Heart left ventricle (tissue), 16 donors: ENCODE data around the gene FOXK1. TPM values are rescaled to one million over a fixed set of nuclear protein-coding genes. Genes with fewer than 3 reads are reported as not detected.

ENCODE experiments used
- ATAC-seq, 4 donors: fragments of 200-7000 bp; cut with Tn5 transposase; one replicate each; pipeline ENCODE4 v1.9.1; 2020 to 2022; ENCODE audit warnings: moderate library complexity in 4 of 4, mild to moderate bottlenecking in 3 of 4, moderate number of reproducible peaks in 1 of 4
- DNase-seq, 5 donors: peaks; one replicate each; pipeline ENCODE4 v3.0.0-alpha.2; 2020
- H3K27ac ChIP-seq, 12 donors: fragments of 200-600 bp; sonication (generic) in 4 of 12; one replicate each; pipeline versions ENCODE4 v1.5.0 to v1.8.0; 2016 to 2022; ENCODE audit warnings: mild to moderate bottlenecking in 2 of 12
- H3K27me3 ChIP-seq, 9 donors: fragments of 200-600 bp; sonication (generic) in 2 of 9; one replicate each; pipeline versions ENCODE4 v1.5.1 to v1.8.0; 2016 to 2022; ENCODE audit warnings: mild to moderate bottlenecking in 3 of 9
- H3K36me3 ChIP-seq, 9 donors: fragments of 200-600 bp; sonication (generic) in 2 of 9; one replicate each; pipeline versions ENCODE4 v1.5.0 to v1.8.0; 2018 to 2022; ENCODE audit warnings: mild to moderate bottlenecking in 2 of 9
- H3K4me1 ChIP-seq, 12 donors: fragments of 200-600 bp; sonication (generic) in 4 of 12; one replicate each; pipeline versions ENCODE4 v1.5.0 to v1.8.0; 2016 to 2022; ENCODE audit warnings: mild to moderate bottlenecking in 3 of 12
- H3K4me3 ChIP-seq, 12 donors: fragments of 200-600 bp; sonication (generic) in 4 of 12; one replicate each; pipeline versions ENCODE4 v1.5.0 to v1.8.0; 2017 to 2022; ENCODE audit warnings: mild to moderate bottlenecking in 9 of 12, moderate library complexity in 4 of 12
- H3K9me3 ChIP-seq, 12 donors: fragments of 200-600 bp; sonication (generic) in 4 of 12; one replicate each; pipeline versions ENCODE4 v1.5.0 to v1.8.0; 2016 to 2022; ENCODE audit warnings: mild to moderate bottlenecking in 1 of 12
- CTCF ChIP-seq, 12 donors: fragments of 200-600 bp; sonication (generic) in 4 of 12; IDR thresholded peaks; one replicate each; pipeline versions ENCODE4 v1.5.0 to v1.8.0; 2018 to 2022; ENCODE audit warnings: antibody characterized with exemption in 12 of 12, mild to moderate bottlenecking in 5 of 12
- POLR2A ChIP-seq, 2 donors: fragments of 450-650 bp; IDR thresholded peaks; one replicate each; pipeline ENCODE4 v1.6.1; 2017; ENCODE audit warnings: antibody characterized with exemption in 2 of 2, mild to moderate bottlenecking in 2 of 2, moderate library complexity in 2 of 2
- WGBS, 4 donors: extraction: QIAGEN DNeasy Blood & Tissue Kit in 2 of 4; methylation state at CpG; one replicate each; pipeline versions ENCODE4 v1.1.5 to v1.1.7; 2013 to 2018; 5-methylcytosine and 5-hydroxymethylcytosine counted together
- intact Hi-C, 10 donors: fragments of 100-400 bp; cut with DNase I; formaldehyde crosslinking; loops; one replicate each; pipeline versions ENCODE4 v1.11.1 to v1.14.2; 2022
- polyA plus RNA-seq, 2 donors: library from polyadenylated mRNA; stranded (reverse); fragments of 200-250 nt; gene quantifications; one replicate each; pipeline ENCODE4 v1.2.3, GENCODE V29; 2013
- total RNA-seq, 9 donors: library from RNA; depleted of rRNA in 2 of 9; stranded (reverse); fragments of >200 nt in 2 of 9; fragmentation: NEBNext Ultra II Directional in 3 of 9; extraction: Animal tissue kit (Norgen Biotek cat#: 25700) in 3 of 9; gene quantifications; one replicate each; pipeline versions ENCODE4 v1.1.0 to v1.2.4, GENCODE V29; 2016 to 2023
- donor health status: ischemic (EF 13 %, LVEDD 7.1; RV severe dilation, severe dysfunction).
- donor health status: healthy with polysubstance abuse.
- donor health status: DM: no; HTN: yes; CAD: no.
- donor health status: DM: no; HTN: no; CAD: no.
- donor health status: ischemic (EF 25% LVEDD 6.9; RV normal size, moderate dysfunction).
- donor health status: ischemic (EF 25% LVEDD 5.7; RV mildly dilated, moderate dysfunction).
- donor health status: healthy.
- donor health status: DM: yes; HTN: yes; CAD: no.
- donor health status: ischemic (EF 35%, LVEDD 5.7; RV mildly dilated, moderate dysfunction).
- donor health status: nonischemic (EF 11% LVEDD 7.7; RV severe dilation, severe dysfunction).
- donor health status: DM: yes; HTN: yes; CAD: no.
- donor health status: PGD.
- donor health status: ischemic (EF 29% LVEDD 5.4; RV normal size, mild dysfunction).
- donor health status: nonischemic (EF 23%, LVEDD 6.1; RV moderate dilation, normal function).

FOXK1 gene
- total and polyA plus RNA-seq, 11 donors: 9.3 to 43.7 (median 19.8) TPM

- DNase-seq (no peak), ATAC-seq (no peak)
- Histone ChIP-seq H3K4me1 (peaks cover 0 to 40% (median 15%) of the 10 kb centered on the region in 12 donors), H3K9me3 (peaks cover 0 to 4% (median 0%) of the 10 kb centered on the region in 12 donors), H3K36me3 (peaks cover 0 to 18% (median 0%) of the 10 kb centered on the region in 9 donors), H3K27me3 (no peaks in the 10 kb centered on the region), H3K4me3 (no peak overlapping the region), H3K27ac (no peak overlapping the region)
- intact Hi-C loops: no loop called here
- WGBS, 4 donors: 94 to 97% (median 95%) methylated on average over 24 to 38 of the region's 38 CpGs
- TF ChIP-seq POLR2A (IDR thresholded peaks at IDR 0.05) (no peak), CTCF (IDR thresholded peaks at IDR 0.05) (no peak)
These were observed 135.2 kb downstream of the FOXK1 start for GRCh38 chr7:4817178-4817901.

- Histone ChIP-seq H3K9me3 (no peaks in the 10 kb centered on the region), H3K4me3 (no peak overlapping the region), H3K4me1 (peaks cover 0 to 45% (median 15%) of the 10 kb centered on the region in 12 donors), H3K36me3 (peaks cover 0 to 11% (median 0%) of the 10 kb centered on the region in 9 donors), H3K27ac (peak overlapping the region in 3 of 12 donors; percentile 1 to 84 (median 14)), H3K27me3 (no peaks in the 10 kb centered on the region)
- no peak for TF ChIP-seq POLR2A (IDR thresholded peaks at IDR 0.05)
- no peak for TF ChIP-seq CTCF (IDR thresholded peaks at IDR 0.05)
- DNase-seq (no peak), ATAC-seq (no peak)
- 85 to 89% (median 88%) methylated on average over 19 to 32 of the region's 32 CpGs for WGBS, 4 donors
- intact Hi-C loops: no loop called here
These were observed 136.1 kb downstream of the FOXK1 start for GRCh38 chr7:4818000-4818794.

DNA sequence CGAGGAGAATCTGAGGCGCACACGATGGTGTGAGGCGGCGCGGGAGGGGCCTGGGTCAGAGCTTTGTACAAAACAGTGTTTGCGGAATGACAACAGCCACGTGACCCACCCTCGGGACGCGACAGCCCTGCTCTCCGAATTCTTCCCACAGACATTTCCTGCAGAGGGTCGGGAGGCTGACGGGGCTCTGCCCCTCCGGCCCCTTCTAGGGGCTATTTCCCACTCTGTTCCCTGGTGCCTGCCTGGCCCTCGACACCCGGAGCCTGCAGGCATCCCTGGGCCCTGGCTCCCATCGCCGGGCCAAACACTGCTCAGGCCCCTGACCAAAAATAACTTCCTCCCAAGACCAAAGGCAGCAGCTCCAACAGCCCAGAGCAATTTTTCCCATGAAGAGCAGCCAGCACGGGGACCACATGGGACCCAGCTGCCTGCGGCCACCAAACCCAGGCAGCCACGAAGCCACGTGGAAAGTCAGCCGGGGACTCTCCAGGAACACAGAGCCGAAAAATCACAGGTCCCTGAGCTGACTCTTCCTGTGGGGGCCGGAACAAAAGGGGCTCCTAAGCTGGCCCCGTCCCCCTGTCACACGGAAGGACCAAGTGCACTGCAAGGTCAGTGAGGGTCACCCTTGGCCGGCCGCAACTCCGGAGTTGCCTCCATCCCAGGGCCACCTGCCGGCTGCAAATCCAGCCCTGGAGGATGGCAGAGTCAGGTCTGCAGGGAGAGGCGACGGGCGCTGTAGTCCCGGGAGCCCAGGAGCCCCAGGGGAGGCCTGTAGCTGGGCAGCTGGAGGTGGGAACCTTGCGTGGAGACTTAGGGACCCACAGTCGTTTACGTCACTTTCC lies 137.7 kb downstream of the FOXK1 start:
- peaks cover 0 to 4% (median 0%) of the 10 kb centered on the region in 9 donors for H3K36me3 ChIP-seq
- peak in 4 of 5 donors; percentile 52 to 74 (median 71) for DNase-seq
- peaks cover 0 to 49% (median 15%) of the 10 kb centered on the region in 12 donors for H3K4me1 ChIP-seq
- ATAC-seq: peak; percentile 28 to 67 (median 54)
- H3K9me3 ChIP-seq: no peaks in the 10 kb centered on the region
- TF ChIP-seq CTCF (IDR thresholded peaks at IDR 0.05) (no peak), POLR2A (IDR thresholded peaks at IDR 0.05) (no peak)
- WGBS, 4 donors: 46 to 59% (median 54%) methylated on average over 34 to 39 of the region's 39 CpGs
- peak overlapping the region in 3 of 12 donors; percentile 8 to 23 (median 22) for H3K4me3 ChIP-seq
- H3K27ac ChIP-seq: peak overlapping the region; percentile 6 to 86 (median 67)
- no peaks in the 10 kb centered on the region for H3K27me3 ChIP-seq
- intact Hi-C loops: loop anchor here in 1 of 10 donors (10.0 kb wide), 1 partner anchor 265 kb away; no protein-coding TSS in a partner anchor
